HG02938 (cell line): Measurements from ENCODE around the gene TBX10.
"Not testable (repeated sequence)": the region's sequence is repeated elsewhere in the genome, so short reads cannot be mapped to it uniquely, and the experiment has no call there.

Experiments
- ATAC-seq: cut with Tn5 transposase; IDR thresholded peaks from one replicate; pipeline ENCODE4 v1.9.1; 2021; ENCODE audit warnings: mild to moderate bottlenecking, moderate library complexity; ENCODE audit not compliant: unreplicated experiment

The TBX10 gene

GRCh38 chr11:67646535-67647336 lies 7.2 kb upstream of the TBX10 start:
- no peak for ATAC-seq

- ATAC-seq: no peak
Measured at GRCh38 chr11:67645521-67646461, 6.2 kb upstream of the TBX10 start.

GRCh38 chr11:67644472-67645418 lies 5.2 kb upstream of the TBX10 start:
- no peak for ATAC-seq

- no peak for ATAC-seq
Measured at GRCh38 chr11:67644042-67644441, 4.5 kb upstream of the TBX10 start.

- ATAC-seq: no peak
Measured at GRCh38 chr11:67642173-67643120, 2.9 kb upstream of the TBX10 start.

- ATAC-seq: no peak
Measured at GRCh38 chr11:67641338-67642172, 2.0 kb upstream of the TBX10 start.

- no peak for ATAC-seq
Measured at GRCh38 chr11:67640758-67641337, 1.3 kb upstream of the TBX10 start.

GRCh38 chr11:67640021-67640757 lies 626 bp upstream of the TBX10 start:
- no peak for ATAC-seq

GRCh38 chr11:67638535-67639437 lies 777 bp downstream of the TBX10 start:
- ATAC-seq: no peak

GRCh38 chr11:67637441-67637840 lies 2.1 kb downstream of the TBX10 start:
- ATAC-seq: not testable (repeated sequence)

GRCh38 chr11:67636962-67637361 lies 2.6 kb downstream of the TBX10 start:
- no peak for ATAC-seq

- ATAC-seq: no peak
Measured at GRCh38 chr11:67635231-67635521, 4.4 kb downstream of the TBX10 start.

GRCh38 chr11:67634366-67635230 lies 5.0 kb downstream of the TBX10 start:
- no peak for ATAC-seq

GRCh38 chr11:67633758-67634365 lies 5.7 kb downstream of the TBX10 start:
- ATAC-seq: no peak

- no peak for ATAC-seq
Measured at GRCh38 chr11:67632982-67633755, 6.4 kb downstream of the TBX10 start.
